GM18868 (cell line): Measurements from ENCODE around the gene RPL22L1.
"Not testable (repeated sequence)": the region's sequence is repeated elsewhere in the genome, so short reads cannot be mapped to it uniquely, and the experiment has no call there.

Source experiments
- ATAC-seq: cut with Tn5 transposase; IDR thresholded peaks from one replicate; pipeline ENCODE4 v1.9.1; 2021; ENCODE audit warnings: mild to moderate bottlenecking, moderate library complexity; ENCODE audit not compliant: unreplicated experiment

Gene RPL22L1

DNA sequence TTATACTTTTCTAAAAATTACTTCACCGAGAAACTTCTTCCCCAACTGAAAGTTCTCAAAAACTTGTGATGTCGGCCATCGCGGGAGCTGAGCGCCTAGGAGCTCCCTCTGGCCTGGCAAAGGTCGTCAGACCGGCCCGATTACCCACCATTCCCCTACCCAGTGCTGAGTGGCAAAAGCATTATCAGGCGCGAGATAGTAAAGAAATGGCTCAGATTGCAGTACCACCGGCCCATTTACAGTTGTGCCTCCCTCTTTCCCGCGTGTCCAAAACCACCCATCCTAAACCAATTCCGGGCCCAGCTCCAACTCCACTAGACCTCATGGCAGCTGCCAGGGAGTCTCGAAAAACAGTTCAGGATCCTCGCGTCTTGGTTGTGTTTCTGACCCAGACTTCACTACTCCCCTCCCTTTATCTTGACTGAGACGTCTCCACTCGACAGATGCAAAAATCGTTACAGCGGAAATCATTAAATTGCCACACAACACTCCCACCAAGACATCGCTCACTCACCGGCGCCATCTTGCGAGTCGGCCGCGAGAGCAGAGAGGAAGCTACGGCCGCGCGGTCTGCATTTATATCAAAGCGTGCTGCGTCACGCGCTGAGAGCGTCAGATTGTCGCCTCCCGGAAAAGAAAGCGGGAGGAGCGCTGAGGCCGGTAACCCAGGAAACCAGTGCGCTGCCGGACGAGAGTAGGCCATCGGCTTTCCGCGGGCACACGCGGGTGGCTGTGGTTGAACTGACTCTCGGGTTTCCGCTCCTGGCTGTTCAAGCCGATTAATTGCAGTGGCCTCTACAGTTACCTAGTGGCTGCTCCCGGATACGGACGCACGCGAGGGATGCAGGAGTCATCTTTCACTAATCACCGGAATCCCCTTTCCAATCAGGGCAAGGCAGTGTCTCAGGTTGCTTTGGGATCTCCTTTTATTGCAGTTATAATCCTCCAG, at the start of gene RPL22L1:
TSS of gene RPL22L1 (minus strand) at position 551 of the 949 bp plus-strand sequence. CDS start at position 523, 28 bp downstream.
- peak; percentile 97 for ATAC-seq

DNA sequence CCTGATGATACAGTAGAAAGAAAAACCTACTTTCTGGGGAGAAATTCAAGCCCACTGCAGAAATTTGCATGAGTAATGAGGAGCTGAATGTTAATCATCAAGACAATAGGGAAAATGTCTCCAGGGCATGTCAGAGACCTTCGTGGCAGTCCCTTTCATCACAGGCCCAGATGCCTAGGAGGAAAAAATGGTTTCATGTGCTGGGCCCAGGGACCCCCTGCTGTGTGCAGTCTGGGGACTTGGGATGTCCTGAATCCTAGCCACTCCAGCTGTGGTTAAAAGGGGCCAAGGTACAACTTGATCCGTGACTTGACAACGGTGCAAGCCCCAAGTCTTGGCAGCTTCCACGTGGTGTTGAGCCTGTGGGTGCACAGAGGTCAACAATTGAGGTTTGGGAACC, 48.7 kb upstream of the RPL22L1 start:
- no peak for ATAC-seq

DNA sequence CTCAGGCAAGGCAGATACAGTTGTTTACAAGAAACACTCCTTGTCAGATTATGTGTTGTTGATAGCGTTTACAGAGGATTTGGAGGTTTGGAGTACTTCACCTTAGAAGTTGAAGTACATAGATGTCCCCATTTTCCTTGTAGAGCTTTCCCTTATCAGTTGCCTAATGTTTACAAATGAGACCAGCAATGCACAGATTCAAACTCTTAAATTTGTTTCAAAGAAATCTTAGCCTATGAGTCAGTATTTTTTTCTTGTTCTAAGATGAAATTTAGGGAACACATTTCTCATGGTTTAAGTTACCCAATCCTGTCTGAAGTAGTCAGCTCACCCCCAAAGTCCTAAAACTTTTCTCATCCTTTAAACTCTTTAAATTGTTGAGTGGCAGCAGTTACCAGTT, 44.7 kb upstream of the RPL22L1 start:
- no peak for ATAC-seq

DNA sequence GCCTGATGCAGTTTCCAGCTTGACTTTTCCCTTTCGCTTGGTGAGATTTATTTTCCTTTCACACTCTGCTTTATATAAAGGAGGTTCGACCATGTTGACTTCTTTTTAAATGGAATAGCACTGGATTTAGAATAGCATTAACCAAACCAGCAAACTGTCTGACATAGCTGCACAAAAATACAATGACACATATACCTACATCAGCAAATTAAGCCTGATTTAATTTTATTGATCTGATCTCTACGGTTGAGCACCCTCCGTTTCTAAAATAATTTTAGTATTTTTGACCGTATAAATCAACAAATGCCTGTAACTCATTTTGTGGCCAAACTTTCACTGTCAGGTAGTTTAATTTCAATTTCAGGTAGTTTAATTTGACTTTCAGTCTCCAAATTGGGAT, 44.2 kb upstream of the RPL22L1 start:
- no peak for ATAC-seq

DNA sequence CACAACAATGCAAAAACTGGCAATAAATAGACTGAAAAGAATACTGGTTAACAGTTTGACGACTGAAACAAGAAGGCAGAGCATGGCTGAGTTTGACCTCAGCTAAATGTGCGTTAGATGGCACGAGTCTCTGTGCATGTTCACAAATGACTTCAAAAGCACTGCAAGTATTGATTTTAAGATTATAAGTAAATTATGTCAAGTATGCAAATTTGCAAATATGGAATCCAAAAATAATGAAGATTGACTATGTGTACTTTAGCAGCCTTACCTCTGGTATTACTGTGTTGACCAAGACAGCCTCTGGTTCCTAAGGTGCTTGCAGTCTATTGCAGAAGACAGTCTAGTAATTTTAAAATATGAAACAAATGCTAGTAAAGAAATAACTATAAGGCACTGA, 41.1 kb upstream of the RPL22L1 start:
- ATAC-seq = no peak

DNA sequence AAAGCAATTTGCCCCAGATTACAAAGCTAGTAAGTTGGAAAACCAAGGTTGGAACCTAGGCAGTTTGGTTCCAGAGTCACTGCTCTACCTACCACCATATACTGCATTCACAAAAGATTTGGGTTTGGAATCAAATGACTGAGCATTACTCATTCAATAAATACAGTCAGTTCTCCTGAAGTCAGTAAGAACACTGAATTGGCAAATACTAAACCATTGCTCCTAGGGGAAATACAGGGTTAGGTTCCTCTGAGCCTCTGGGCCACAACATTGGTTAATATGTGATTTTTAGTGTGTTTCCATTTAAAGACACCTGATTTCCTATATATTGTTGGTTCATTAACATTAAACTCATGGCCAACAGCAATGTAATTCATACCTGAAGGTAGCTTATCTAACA, 40.5 kb upstream of the RPL22L1 start:
- no peak for ATAC-seq

DNA sequence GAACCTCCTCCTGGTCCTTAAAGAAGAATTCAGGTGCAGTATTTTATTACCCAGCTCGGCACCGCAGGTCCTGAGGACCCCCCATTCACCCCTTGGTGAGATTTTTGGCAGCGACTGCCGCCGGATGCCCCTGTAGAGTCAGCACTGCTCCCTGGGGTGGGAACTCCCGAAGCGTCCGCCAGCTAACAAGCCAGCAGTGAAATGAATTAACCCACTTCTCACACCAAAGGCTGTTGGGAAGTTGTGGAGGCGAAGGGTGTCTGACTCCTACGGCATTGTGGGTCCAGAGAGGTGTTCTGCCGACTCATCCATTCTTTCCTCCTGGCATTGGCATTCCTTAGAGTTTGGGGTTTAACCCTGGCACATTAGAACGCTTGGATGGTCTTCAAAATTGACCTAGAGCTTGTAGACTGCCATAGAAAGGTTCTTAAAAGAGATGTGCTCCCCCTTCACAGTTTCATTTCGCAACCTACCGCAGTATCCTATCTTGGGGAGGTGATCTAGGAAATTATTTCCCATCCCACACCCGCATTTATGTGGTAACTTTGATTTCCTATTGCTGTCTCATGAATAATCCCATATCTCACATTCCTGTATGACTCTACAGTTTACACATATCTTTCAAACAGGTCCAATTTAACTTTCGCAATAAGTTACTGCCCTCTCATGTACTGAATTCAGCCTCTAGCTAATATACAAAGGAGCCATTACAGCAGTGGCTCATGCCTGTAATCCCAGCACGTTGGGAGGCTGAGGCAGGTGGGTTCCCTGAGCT, 39.3 kb upstream of the RPL22L1 start:
- ATAC-seq = no peak

DNA sequence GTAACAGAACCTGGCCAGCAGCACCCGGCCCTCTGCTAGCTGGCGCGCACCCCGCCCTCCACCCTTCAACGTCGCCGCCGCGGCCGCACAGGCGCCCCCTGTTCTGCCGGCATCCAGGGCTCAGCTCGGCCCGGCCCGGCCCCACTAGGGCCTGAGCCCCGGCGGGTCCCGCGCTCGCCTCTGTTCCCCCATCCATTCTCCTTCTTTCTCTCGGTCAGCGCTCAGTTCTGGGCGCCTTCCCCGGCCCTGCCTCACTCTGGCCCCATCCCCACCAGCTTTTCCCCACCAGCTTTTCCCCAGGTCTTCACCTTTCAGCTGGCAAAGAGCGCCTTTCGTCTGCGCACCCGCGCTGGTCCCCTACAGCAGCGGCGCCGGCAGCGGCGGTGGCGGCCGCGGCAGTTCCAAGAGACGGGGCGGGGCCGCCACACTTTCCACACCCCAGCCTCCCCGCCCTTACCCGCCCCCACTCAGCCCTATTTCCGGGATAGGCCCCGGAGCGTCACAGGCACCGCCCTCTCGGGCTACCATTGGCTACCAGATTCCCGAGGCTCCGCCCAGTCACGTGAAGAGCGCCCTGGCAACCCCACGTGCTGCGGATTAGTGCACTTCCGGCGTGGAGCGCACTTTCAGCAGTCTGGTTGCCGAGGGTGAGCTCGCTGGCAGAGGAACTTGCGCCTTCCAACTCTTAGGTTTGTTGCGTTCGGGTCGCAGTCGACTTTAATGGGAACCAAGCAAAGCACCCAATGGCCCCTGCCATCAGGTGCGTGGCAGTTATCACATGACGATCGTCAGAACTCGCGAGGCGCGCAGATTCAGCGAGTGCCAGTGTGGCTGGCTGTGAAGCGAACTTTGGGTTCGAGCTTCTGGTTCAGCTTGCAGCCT, 38.5 kb upstream of the RPL22L1 start, which contains the start of gene EIF5A2:
TSS of gene EIF5A2 (minus strand) at position 403 of the 882 bp plus-strand sequence. CDS start 831 bp downstream, outside the sequence.
- ATAC-seq = peak; percentile 90

DNA sequence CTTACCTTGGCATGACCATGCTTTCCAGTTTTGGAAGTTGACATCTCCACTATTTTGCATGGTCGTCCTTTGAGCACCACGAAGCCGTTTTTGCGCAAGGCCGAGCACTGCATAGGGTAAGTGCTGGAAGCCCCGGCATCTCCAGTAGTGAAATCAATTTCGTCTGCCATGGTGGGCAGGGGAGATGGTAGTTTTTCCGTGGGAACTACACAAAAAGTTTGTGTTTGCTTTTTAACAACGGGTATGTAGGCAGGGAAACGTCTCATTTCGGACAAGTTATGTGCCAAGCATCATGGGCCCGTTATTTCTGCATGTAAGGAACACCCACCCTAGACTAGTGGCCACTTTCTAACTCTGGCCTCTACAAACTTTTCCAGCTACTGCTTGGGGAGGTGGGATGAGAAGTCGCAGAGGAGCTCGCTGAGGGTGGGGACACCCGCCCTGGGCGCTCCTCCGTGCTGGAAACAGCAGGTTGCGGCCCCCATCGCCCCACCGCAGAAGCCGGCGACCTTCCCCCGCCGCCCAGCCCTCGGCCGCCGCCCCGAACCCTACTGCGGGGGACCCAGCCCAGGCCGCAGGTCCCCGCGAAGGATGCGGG, 37.7 kb upstream of the RPL22L1 start:
- peak; percentile 11 for ATAC-seq

DNA sequence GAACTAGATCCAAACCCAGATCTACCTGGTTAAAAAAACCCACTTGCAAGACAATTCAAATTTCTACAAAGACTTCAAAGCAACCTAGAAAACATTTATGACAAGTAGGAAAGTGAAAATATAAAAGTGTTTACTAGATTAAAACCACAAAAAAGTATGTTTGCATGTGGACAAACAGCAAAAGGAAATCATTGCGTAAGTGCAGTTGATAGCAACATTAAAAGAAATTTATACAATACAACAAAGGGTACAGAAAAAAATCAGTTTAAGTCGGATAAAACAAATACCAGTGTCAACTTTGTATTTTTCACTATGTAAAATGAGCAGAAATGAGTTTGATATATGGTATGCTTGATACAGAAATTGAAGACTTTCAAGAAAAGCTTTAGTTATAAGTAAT, 35.9 kb upstream of the RPL22L1 start:
- ATAC-seq = no peak

DNA sequence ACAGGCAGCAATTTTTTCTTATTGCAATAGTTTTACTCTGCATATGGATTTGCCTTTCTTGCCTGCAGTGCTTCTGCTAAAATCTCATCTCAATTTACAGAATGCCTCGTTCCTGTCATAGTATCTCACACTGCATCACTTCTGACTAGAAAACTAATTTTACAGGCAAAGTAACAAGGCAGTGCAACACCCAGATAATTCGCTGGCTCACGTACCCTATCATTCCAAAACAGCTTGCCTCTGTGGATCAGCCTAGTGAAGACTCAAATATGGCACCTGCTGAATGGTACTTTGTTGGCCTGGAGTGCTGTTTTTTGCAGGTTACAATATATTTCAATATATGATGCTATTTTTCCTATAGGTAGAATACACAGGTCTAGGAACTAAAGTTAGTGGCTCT, 33.1 kb upstream of the RPL22L1 start:
- ATAC-seq = no peak

DNA sequence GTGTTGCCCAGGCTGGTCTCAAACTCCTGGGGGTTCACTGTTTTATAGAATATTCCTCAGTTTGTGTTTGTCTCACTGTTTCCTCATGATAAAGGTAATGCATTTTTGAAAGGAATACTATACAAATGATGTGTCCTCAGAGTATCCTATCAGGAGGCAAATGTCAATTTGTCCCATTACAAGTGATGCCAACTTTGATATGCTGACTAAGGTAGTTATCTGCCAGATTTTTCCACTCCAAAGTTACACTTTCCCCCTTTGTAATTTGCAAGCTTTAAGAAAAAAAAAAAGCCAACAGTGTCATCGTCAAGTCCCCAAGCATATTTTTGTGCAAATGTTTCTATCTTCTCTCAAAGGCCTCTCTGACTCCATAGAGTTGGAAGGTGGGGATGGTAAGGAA, 29.5 kb upstream of the RPL22L1 start:
- no peak for ATAC-seq

DNA sequence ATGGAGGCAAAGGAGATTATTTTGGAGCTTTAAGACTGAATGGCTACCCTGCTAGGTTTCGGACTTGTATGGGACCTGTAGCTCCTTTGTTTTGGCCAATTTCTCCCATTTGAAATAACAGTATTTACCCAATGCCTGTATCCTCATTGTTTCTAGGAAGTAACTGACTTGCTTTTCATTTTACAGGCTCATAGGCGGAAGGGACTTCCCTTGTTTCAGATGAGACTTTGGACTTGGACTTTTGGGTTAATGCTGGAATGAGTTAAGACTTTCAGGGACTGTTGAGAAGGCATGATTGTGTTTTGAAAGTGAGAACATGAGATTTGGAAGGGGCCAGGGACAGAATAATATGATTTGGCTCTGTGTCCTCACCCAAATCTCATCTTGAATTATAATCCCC, 28.0 kb upstream of the RPL22L1 start:
- no peak for ATAC-seq

DNA sequence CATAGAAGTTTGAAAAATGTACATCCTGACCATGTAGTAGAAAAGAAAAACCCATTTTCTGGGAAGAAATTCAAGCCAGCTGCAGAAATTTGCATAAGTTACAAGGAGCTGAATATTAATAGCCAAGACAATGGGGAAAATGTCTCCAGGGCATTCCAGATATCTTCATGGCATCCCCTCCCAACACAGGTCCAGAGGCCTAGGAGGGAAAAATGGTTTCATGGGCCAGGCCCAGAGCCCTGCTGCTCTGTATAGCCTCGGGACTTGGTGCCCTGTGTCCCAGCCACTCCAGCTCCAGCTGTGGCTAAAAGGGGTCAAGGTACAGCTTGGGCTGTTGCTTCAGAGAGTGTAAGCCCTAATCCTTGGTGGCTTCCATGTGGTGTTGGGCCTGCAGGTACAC, 27.2 kb upstream of the RPL22L1 start:
- not testable (repeated sequence) for ATAC-seq

DNA sequence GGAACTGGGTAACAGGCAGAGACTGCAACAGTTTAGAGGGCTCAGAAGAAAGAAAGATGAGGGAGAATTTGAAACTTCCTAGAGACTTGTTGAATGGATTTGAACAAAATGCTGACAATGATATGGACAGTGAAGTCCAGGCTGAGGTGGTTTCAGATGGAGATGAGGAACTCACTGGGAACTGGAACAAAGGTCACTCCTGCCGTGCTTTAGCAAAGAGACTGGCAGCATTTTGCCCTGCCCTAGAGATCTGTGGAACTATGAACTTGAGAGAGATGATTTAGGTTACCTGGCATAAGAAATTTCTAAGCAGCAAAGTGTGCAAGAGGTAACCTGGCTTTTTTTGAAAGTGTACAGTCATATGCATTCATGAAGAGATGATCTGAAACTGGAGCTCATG, 26.8 kb upstream of the RPL22L1 start:
- ATAC-seq = no peak

DNA sequence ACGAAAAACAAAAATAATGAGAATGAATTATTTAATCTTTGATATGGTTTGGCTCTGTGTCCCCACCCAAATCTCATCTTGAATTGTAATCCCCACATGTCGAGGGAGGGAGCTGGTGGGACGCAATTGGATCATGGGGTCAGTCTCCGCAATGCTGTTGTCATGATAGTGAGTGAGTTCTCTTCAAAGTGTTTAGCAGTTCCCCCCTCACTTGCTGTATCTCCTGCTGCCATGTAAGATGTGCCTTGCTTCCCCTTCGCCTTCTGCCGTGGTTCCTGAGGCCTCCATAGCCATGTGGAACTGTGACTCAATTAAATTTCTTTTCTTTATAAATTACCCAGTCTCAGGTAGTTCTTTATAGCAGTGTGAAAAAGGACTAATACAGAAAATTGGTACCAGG, 26.3 kb upstream of the RPL22L1 start:
- ATAC-seq = not testable (repeated sequence)

DNA sequence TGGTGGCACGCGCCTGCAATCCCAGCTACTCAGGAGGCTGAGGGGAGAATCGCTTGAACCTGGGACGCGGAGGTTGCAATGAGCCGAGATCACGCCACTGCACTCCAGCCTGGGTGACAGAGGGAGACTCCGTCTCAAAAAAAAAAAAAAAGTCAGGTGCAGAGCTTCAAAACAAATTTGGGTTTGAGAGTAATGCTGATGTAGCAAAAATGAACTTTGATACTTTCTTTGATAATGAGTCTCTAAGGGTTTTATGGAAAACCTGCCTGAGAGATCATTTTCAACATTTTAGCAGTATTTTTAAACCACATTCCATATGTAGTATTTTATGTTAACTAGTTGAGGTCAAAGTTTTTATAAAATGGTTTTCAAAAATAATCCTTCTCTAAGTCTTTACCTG, 23.9 kb upstream of the RPL22L1 start:
- no peak for ATAC-seq

DNA sequence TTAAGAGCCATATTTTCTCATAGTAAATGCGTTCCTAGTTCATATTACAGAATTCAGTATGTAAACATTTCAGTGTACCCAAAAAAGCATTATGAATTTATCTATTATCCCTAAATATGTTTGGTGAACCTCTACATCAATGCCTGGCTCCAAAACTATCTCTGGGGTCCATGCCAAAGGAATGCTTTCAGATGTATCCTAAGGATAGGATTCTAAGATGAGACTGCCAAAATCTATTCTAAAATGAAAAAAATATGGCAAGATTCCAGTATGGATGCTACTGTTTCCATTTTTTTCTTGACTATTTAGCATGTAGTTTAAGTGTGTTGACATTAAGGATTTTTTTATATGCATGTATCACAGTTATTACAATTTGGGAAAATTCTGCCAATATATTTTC, 19.6 kb upstream of the RPL22L1 start:
- no peak for ATAC-seq

DNA sequence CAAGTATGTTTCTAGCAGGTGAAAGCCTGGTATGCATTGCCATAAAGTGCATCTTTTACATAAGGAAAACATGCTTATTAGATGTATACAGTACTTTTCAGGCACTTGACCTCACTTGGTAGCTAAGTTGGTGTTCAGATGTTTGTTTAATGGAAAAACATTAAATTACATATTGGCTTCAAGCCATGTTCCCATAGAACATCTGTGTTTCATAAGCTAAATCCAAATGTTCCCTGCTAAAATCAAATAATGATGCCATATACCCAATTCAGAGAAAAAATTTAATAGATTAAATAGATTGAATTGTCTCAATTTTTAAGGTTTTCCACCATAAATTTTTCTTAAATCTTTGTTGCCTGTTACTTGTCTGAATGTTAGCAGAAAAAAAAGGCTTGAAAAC, 19.1 kb upstream of the RPL22L1 start:
- ATAC-seq = no peak
